Heart left ventricle (tissue), 16 donors: ENCODE measurements around the gene ME1. TPM values are rescaled to one million over a fixed set of nuclear protein-coding genes. Genes with fewer than 3 reads are reported as not detected.

Source experiments
- ATAC-seq, 4 donors: fragments of 200-7000 bp; cut with Tn5 transposase; one replicate each; pipeline ENCODE4 v1.9.1; 2020 to 2022; ENCODE audit warnings: moderate library complexity in 4 of 4, mild to moderate bottlenecking in 3 of 4, moderate number of reproducible peaks in 1 of 4
- DNase-seq, 5 donors: peaks; one replicate each; pipeline ENCODE4 v3.0.0-alpha.2; 2020
- H3K27ac ChIP-seq, 12 donors: fragments of 200-600 bp; sonication (generic) in 4 of 12; one replicate each; pipeline versions ENCODE4 v1.5.0 to v1.8.0; 2016 to 2022; ENCODE audit warnings: mild to moderate bottlenecking in 2 of 12
- H3K27me3 ChIP-seq, 9 donors: fragments of 200-600 bp; sonication (generic) in 2 of 9; one replicate each; pipeline versions ENCODE4 v1.5.1 to v1.8.0; 2016 to 2022; ENCODE audit warnings: mild to moderate bottlenecking in 3 of 9
- H3K36me3 ChIP-seq, 9 donors: fragments of 200-600 bp; sonication (generic) in 2 of 9; one replicate each; pipeline versions ENCODE4 v1.5.0 to v1.8.0; 2018 to 2022; ENCODE audit warnings: mild to moderate bottlenecking in 2 of 9
- H3K4me1 ChIP-seq, 12 donors: fragments of 200-600 bp; sonication (generic) in 4 of 12; one replicate each; pipeline versions ENCODE4 v1.5.0 to v1.8.0; 2016 to 2022; ENCODE audit warnings: mild to moderate bottlenecking in 3 of 12
- H3K4me3 ChIP-seq, 12 donors: fragments of 200-600 bp; sonication (generic) in 4 of 12; one replicate each; pipeline versions ENCODE4 v1.5.0 to v1.8.0; 2017 to 2022; ENCODE audit warnings: mild to moderate bottlenecking in 9 of 12, moderate library complexity in 4 of 12
- H3K9me3 ChIP-seq, 12 donors: fragments of 200-600 bp; sonication (generic) in 4 of 12; one replicate each; pipeline versions ENCODE4 v1.5.0 to v1.8.0; 2016 to 2022; ENCODE audit warnings: mild to moderate bottlenecking in 1 of 12
- POLR2A ChIP-seq, 2 donors: fragments of 450-650 bp; IDR thresholded peaks; one replicate each; pipeline ENCODE4 v1.6.1; 2017; ENCODE audit warnings: antibody characterized with exemption in 2 of 2, mild to moderate bottlenecking in 2 of 2, moderate library complexity in 2 of 2
- WGBS, 4 donors: extraction: QIAGEN DNeasy Blood & Tissue Kit in 2 of 4; methylation state at CpG; one replicate each; pipeline versions ENCODE4 v1.1.5 to v1.1.7; 2013 to 2018; 5-methylcytosine and 5-hydroxymethylcytosine counted together
- intact Hi-C, 10 donors: fragments of 100-400 bp; cut with DNase I; formaldehyde crosslinking; loops; one replicate each; pipeline versions ENCODE4 v1.11.1 to v1.14.2; 2022
- polyA plus RNA-seq, 2 donors: library from polyadenylated mRNA; stranded (reverse); fragments of 200-250 nt; gene quantifications; one replicate each; pipeline ENCODE4 v1.2.3, GENCODE V29; 2013
- total RNA-seq, 9 donors: library from RNA; depleted of rRNA in 2 of 9; stranded (reverse); fragments of >200 nt in 2 of 9; fragmentation: NEBNext Ultra II Directional in 3 of 9; extraction: Animal tissue kit (Norgen Biotek cat#: 25700) in 3 of 9; gene quantifications; one replicate each; pipeline versions ENCODE4 v1.1.0 to v1.2.4, GENCODE V29; 2016 to 2023
- TF ChIP-seq, protein P1 (sequence below), 12 donors: fragments of 200-600 bp; sonication (generic) in 4 of 12; IDR thresholded peaks; one replicate each; pipeline versions ENCODE4 v1.5.0 to v1.8.0; 2018 to 2022; ENCODE audit warnings: antibody characterized with exemption in 12 of 12, mild to moderate bottlenecking in 5 of 12
- donor health status: ischemic (EF 13 %, LVEDD 7.1; RV severe dilation, severe dysfunction).
- donor health status: healthy with polysubstance abuse.
- donor health status: DM: no; HTN: yes; CAD: no.
- donor health status: DM: no; HTN: no; CAD: no.
- donor health status: ischemic (EF 25% LVEDD 6.9; RV normal size, moderate dysfunction).
- donor health status: ischemic (EF 25% LVEDD 5.7; RV mildly dilated, moderate dysfunction).
- donor health status: healthy.
- donor health status: DM: yes; HTN: yes; CAD: no.
- donor health status: ischemic (EF 35%, LVEDD 5.7; RV mildly dilated, moderate dysfunction).
- donor health status: nonischemic (EF 11% LVEDD 7.7; RV severe dilation, severe dysfunction).
- donor health status: DM: yes; HTN: yes; CAD: no.
- donor health status: PGD.
- donor health status: ischemic (EF 29% LVEDD 5.4; RV normal size, mild dysfunction).
- donor health status: nonischemic (EF 23%, LVEDD 6.1; RV moderate dilation, normal function).

The ME1 gene
- total and polyA plus RNA-seq, 11 donors, result 7.0 to 28.5 (median 18.1) TPM

DNA sequence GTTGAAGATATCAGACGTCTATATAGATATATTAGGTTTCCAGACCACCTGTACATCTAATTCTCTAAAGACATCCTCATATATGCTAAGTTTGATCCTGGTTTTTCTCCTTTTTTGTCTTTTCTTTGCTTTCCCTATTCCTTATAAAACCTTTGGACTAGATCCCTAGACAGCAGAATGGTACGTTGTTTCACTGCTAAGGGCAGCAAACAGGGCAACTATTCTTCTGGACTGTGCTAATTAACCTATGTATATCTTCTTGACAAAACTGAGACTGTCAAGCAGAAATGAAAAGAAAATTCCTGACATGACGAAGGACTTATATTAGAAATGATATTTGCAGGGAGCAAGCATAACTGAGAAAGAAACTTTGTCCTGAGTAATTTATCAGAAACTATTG lies 19.1 kb downstream of the ME1 start:
- intact Hi-C loops, result loop anchor here in 4 of 10 donors (10.0 kb wide), 1 partner anchor 187 kb away; no protein-coding TSS in a partner anchor
- TF ChIP-seq, protein P1, sequence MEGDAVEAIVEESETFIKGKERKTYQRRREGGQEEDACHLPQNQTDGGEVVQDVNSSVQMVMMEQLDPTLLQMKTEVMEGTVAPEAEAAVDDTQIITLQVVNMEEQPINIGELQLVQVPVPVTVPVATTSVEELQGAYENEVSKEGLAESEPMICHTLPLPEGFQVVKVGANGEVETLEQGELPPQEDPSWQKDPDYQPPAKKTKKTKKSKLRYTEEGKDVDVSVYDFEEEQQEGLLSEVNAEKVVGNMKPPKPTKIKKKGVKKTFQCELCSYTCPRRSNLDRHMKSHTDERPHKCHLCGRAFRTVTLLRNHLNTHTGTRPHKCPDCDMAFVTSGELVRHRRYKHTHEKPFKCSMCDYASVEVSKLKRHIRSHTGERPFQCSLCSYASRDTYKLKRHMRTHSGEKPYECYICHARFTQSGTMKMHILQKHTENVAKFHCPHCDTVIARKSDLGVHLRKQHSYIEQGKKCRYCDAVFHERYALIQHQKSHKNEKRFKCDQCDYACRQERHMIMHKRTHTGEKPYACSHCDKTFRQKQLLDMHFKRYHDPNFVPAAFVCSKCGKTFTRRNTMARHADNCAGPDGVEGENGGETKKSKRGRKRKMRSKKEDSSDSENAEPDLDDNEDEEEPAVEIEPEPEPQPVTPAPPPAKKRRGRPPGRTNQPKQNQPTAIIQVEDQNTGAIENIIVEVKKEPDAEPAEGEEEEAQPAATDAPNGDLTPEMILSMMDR (IDR thresholded peaks at IDR 0.05), result no peak
- 66 to 76% (median 71%) methylated on average over 3 of the region's 3 CpGs for WGBS, 4 donors

DNA sequence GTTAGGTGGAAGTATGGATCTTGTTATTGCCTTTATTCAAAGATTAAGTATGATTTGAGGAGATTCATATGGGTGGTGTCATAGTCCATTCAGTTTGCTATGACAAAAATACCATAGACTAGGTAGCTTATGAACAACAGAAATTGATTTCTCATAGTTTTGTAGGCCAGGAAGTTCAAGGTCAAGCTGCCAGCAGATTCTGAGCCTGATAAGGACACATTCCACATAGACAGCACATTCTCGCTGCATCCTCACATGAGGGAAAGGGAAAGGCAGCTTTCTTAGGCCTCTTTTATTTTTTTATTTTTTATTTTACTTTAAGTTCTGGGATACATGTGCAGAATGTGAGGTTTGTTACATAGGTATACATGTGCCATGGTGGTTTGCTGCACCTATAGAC lies 27.7 kb downstream of the ME1 start:
- Histone ChIP-seq H3K27me3 (no peaks in the 10 kb centered on the region), H3K4me3 (no peak overlapping the region), H3K4me1 (no peaks in the 10 kb centered on the region), H3K9me3 (no peaks in the 10 kb centered on the region), H3K27ac (no peak overlapping the region), H3K36me3 (peaks cover 0 to 6% (median 0%) of the 10 kb centered on the region in 9 donors)
- no peak for DNase-seq
- no peak for TF ChIP-seq POLR2A (IDR thresholded peaks at IDR 0.05)
- TF ChIP-seq, protein P1 (IDR thresholded peaks at IDR 0.05), result no peak
- 72 to 90% (median 81%) methylated on average over 1 of the region's 1 CpG for WGBS, 4 donors
- ATAC-seq, result no peak
- intact Hi-C loops, result no loop called here

More for the DNA sequence above, 19.1 kb downstream of the ME1 start:
- Histone ChIP-seq H3K4me1 (no peaks in the 10 kb centered on the region), H3K4me3 (no peak overlapping the region), H3K27me3 (no peaks in the 10 kb centered on the region), H3K36me3 (no peaks in the 10 kb centered on the region), H3K27ac (no peak overlapping the region), H3K9me3 (no peaks in the 10 kb centered on the region)
- DNase-seq (no peak), ATAC-seq (no peak)

DNA sequence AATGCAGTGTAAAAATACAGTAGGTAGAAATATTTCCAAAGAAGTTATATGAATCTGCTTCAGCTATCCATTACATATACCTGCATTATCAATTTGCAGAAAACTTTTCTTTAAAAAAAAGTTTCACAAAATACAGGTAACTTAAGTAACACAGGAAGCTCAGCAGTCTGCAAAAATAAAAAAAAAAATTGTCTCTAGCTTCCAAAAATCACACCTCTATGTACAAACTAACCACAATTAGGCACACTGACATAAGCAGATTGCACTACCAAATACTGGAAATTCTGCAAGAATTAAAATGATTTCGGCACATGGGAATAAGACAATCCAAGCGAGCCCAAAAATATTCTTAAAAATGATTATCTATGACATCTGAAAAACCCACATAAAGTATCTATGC lies 41.2 kb downstream of the ME1 start:
- no peak for TF ChIP-seq POLR2A (IDR thresholded peaks at IDR 0.05)
- TF ChIP-seq, protein P1 (IDR thresholded peaks at IDR 0.05), result no peak
- intact Hi-C loops, result no loop called here
- no peak overlapping the region for H3K4me3 ChIP-seq
- no peak for ATAC-seq
- no peak overlapping the region for H3K27ac ChIP-seq
- H3K9me3 ChIP-seq, result no peaks in the 10 kb centered on the region
- no peaks in the 10 kb centered on the region for H3K4me1 ChIP-seq
- no peaks in the 10 kb centered on the region for H3K27me3 ChIP-seq
- WGBS, 4 donors, result 78 to 93% (median 86%) methylated on average over 2 of the region's 2 CpGs
- no peak for DNase-seq
- no peaks in the 10 kb centered on the region for H3K36me3 ChIP-seq

DNA sequence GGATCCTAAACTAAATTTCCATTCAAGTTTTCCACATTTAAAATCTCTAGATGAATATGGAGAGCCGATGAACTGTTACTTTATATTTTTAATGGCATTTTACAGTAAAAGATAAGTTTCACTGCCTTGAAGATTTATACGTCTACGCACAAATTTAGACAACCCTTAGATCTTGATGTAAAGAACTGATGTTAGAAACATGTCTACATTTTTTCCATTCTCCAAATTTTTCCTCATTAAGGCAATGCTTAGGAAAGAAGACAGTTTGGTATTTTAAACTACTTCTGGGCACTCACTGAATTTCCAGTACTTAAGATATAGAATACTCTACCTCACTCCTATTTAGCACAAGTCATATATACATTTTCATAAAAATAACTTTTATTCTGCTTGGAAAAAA lies 45.4 kb downstream of the ME1 start:
- DNase-seq (no peak), ATAC-seq (no peak)
- Histone ChIP-seq H3K36me3 (no peaks in the 10 kb centered on the region), H3K27me3 (no peaks in the 10 kb centered on the region), H3K4me3 (no peak overlapping the region), H3K9me3 (no peaks in the 10 kb centered on the region), H3K27ac (no peak overlapping the region), H3K4me1 (peaks cover 0 to 22% (median 5%) of the 10 kb centered on the region in 12 donors)
- intact Hi-C loops, result no loop called here
- no peak for TF ChIP-seq POLR2A (IDR thresholded peaks at IDR 0.05)
- TF ChIP-seq, protein P1 (IDR thresholded peaks at IDR 0.05), result no peak
- 76 to 97% (median 94%) methylated on average over 3 of the region's 3 CpGs for WGBS, 4 donors
